ENCODE measurements around the gene GMDS.

The GMDS gene

GRCh38 chr6:1609648-1610496 is 635.5 kb downstream of the GMDS start, which contains the start of gene FOXC1:
FOXC1 (plus strand) TSS chr6:1609915; CDS start chr6:1610446, 531 bp downstream.
- peak within 1 kb of the TSS; percentile 56 for H3K4me3 ChIP-seq (ENCODE audit: low read depth, low read length)
- no peak for TF ChIP-seq CTCF (IDR thresholded peaks at IDR 0.05; ENCODE audit: borderline replicate concordance, insufficient read depth, low read depth, low read length)

GRCh38 chr6:1609041-1609647 is 636.3 kb downstream of the GMDS start:
- peak overlapping the region; percentile 56 for H3K4me3 ChIP-seq (ENCODE audit: low read depth, low read length)
- no peak for TF ChIP-seq CTCF (IDR thresholded peaks at IDR 0.05; ENCODE audit: borderline replicate concordance, insufficient read depth, low read depth, low read length)

- no peak overlapping the region for H3K4me3 ChIP-seq (ENCODE audit: low read depth, low read length)
Observed at GRCh38 chr6:1608222-1609040, 637.0 kb downstream of the GMDS start.

GRCh38 chr6:1607516-1608221 is 637.7 kb downstream of the GMDS start:
- H3K4me3 ChIP-seq (ENCODE audit: low read depth, low read length) = no peak overlapping the region
- TF ChIP-seq CTCF (IDR thresholded peaks at IDR 0.05; ENCODE audit: borderline replicate concordance, insufficient read depth, low read depth, low read length) = no peak

More at GRCh38 chr6:1608222-1609040, 637.0 kb downstream of the GMDS start:
- TF ChIP-seq CTCF (IDR thresholded peaks at IDR 0.05; ENCODE audit: borderline replicate concordance, insufficient read depth, low read depth, low read length) = no peak

- no peak overlapping the region for H3K4me3 ChIP-seq (ENCODE audit: low read depth, low read length)
- TF ChIP-seq CTCF (IDR thresholded peaks at IDR 0.05; ENCODE audit: borderline replicate concordance, insufficient read depth, low read depth, low read length) = no peak
Observed at GRCh38 chr6:1606780-1607515, 638.5 kb downstream of the GMDS start.
